ENCODE measurements around the gene TATDN3. TPM values are rescaled to one million over a fixed set of nuclear protein-coding genes. Genes with fewer than 3 reads are reported as not detected.

The TATDN3 gene
- total RNA-seq, 4 donors from 2014 or later: 6.0 to 16.1 (median 13.1) TPM

DNA sequence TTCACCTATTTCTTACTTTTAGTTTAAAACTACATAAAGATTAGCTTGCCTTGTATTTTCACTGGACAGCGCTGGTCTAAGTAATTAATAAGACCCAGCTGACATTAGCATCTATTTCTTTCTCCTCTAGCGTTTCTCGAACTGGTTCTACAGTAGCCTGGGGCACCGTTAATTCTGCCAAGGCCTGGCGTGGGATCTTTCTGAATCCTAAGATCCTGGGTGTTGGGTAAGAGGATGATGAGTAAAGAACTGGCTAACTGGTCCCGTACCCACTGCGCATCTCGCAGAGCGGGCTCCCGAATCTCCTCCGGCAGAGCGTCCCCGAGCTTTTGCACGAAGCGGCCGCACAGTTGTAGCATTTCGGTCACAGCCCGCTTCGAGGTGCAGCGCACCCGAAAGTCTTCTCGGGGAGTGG lies 426 bp upstream of the TATDN3 start:
- peak overlapping the region; percentile 84 for H3K4me3 ChIP-seq (ENCODE audit: low read depth, poor library complexity, severe bottlenecking)
- TF ChIP-seq, protein P1, sequence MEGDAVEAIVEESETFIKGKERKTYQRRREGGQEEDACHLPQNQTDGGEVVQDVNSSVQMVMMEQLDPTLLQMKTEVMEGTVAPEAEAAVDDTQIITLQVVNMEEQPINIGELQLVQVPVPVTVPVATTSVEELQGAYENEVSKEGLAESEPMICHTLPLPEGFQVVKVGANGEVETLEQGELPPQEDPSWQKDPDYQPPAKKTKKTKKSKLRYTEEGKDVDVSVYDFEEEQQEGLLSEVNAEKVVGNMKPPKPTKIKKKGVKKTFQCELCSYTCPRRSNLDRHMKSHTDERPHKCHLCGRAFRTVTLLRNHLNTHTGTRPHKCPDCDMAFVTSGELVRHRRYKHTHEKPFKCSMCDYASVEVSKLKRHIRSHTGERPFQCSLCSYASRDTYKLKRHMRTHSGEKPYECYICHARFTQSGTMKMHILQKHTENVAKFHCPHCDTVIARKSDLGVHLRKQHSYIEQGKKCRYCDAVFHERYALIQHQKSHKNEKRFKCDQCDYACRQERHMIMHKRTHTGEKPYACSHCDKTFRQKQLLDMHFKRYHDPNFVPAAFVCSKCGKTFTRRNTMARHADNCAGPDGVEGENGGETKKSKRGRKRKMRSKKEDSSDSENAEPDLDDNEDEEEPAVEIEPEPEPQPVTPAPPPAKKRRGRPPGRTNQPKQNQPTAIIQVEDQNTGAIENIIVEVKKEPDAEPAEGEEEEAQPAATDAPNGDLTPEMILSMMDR (IDR thresholded peaks at IDR 0.05): no peak
- TF ChIP-seq POLR2A (IDR thresholded peaks at IDR 0.05): no peak
- WGBS, 2 donors: 0% methylated on average over 22 of the region's 22 CpGs
- peak in 1 of 2 donors; percentile 26 for DNase-seq (ENCODE audit: low spot score in 2 of 2)
- intact Hi-C loops (cut with DNase I; ENCODE audit: low total_unique reads): no loop called here

DNA sequence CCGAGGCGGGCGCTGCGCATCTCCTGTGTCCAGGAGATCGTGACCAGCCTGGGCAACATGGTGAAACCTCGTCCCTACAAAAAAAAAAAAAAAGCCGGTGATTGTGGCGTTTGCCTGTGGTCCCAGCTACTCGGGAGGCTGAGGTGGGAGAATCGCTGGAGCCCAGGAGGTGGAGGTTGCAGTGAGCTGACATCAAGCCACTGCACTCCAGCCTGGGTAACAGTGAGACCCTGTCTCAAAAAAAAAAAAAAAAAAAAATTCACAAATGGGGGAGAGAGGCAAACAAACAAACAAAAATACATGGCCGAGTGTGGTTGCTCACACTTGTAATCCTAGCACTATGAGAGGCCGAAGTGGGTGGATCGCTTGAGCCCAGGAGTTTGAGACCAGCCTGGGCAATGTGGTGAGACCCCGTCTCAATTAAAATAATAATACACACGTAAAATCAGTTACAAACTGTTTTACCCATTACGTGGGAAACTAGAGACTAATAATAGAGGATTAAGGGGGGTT lies 758 bp downstream of the TATDN3 start:
- intact Hi-C loops (cut with DNase I; ENCODE audit: low total_unique reads): no loop called here
- no peak for DNase-seq (ENCODE audit: low spot score in 2 of 2)
- TF ChIP-seq POLR2A (IDR thresholded peaks at IDR 0.05): no peak
- TF ChIP-seq, protein P1 (IDR thresholded peaks at IDR 0.05): no peak
- peak overlapping the region; percentile 84 for H3K4me3 ChIP-seq (ENCODE audit: low read depth, poor library complexity, severe bottlenecking)
- 19 to 21% methylated on average over 15 to 16 of the region's 16 CpGs for WGBS, 2 donors

DNA sequence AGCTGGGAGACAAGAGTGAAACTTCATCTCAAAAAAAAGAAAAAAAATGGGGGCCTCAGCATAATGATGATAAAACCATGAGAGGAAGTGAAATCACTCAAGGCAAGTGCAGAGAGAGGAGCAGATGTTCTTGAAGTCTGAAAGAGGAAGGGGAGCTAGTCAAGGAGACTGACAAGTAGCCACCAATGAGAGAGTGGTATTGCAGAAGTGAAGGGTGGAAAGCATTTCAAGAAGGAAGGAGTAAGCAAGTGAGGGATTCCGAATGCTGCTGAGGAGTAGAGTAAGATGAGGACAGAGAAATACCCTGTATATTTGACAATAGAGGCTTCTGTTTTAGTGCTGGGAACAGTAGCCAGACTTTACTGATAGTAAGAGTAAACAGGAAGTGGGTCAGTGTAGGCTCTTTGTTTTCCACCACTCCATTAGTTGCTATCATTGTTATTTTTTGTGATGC lies 2.9 kb downstream of the TATDN3 start:
- TF ChIP-seq, protein P1 (IDR thresholded peaks at IDR 0.05): no peak
- no peak for TF ChIP-seq POLR2A (IDR thresholded peaks at IDR 0.05)
- WGBS, 2 donors: 79 to 84% methylated on average over 1 of the region's 1 CpG

DNA sequence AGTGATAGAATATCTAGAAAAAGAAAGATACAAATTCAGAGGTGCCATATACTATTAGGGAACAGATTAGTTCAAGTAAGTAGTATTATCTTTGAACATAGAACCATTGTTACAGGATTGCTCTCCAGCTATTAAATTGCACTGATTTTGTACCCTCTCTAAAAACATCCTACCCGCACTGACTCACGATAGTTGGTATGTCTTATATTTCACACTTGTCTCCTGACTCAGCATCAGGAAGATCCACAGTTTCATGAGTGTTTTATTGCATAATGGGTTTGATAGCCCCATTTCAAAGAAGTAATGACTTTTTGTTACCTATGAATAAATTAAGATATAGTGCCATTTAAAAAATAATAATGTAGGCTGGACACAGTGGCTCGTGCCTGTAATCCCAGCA lies 6.0 kb downstream of the TATDN3 start:
- TF ChIP-seq, protein P1 (IDR thresholded peaks at IDR 0.05): no peak
- no peak for TF ChIP-seq POLR2A (IDR thresholded peaks at IDR 0.05)
- intact Hi-C loops (cut with DNase I; ENCODE audit: low total_unique reads): no loop called here
- WGBS, 2 donors: 94 to 96% methylated on average over 3 of the region's 3 CpGs
- no peak overlapping the region for H3K4me3 ChIP-seq (ENCODE audit: low read depth, poor library complexity, severe bottlenecking)
- DNase-seq (ENCODE audit: low spot score in 2 of 2): no peak

More for the DNA sequence above, 2.9 kb downstream of the TATDN3 start:
- intact Hi-C loops (cut with DNase I; ENCODE audit: low total_unique reads): no loop called here
- no peak for DNase-seq (ENCODE audit: low spot score in 2 of 2)
- H3K4me3 ChIP-seq (ENCODE audit: low read depth, poor library complexity, severe bottlenecking): no peak overlapping the region

DNA sequence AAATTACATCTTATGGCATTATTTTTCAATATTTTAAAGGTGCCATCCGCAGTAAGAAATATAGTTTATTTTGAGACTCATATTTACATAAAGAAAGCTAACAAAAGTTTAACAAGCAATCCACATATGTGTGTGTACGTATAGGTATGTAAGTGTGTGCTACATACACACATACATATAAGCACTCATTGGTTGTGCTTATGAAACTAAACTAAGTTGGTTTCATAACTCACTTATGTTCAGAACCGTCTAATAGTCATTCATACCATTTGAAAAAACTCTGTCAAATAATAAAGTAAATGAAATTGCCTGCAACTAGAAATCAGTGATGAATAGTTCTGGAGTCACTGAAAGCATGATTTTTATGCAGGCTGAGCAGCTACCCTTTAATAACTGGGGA lies 14.1 kb downstream of the TATDN3 start:
- TF ChIP-seq POLR2A (IDR thresholded peaks at IDR 0.05): no peak
- TF ChIP-seq, protein P1 (IDR thresholded peaks at IDR 0.05): no peak
- DNase-seq (ENCODE audit: low spot score in 2 of 2): no peak
- intact Hi-C loops (cut with DNase I; ENCODE audit: low total_unique reads): no loop called here
- H3K4me3 ChIP-seq (ENCODE audit: low read depth, poor library complexity, severe bottlenecking): no peak overlapping the region
- 91 to 94% methylated on average over 3 of the region's 3 CpGs for WGBS, 2 donors
